ENCODE results near the gene IGFBP2.

The IGFBP2 gene

DNA sequence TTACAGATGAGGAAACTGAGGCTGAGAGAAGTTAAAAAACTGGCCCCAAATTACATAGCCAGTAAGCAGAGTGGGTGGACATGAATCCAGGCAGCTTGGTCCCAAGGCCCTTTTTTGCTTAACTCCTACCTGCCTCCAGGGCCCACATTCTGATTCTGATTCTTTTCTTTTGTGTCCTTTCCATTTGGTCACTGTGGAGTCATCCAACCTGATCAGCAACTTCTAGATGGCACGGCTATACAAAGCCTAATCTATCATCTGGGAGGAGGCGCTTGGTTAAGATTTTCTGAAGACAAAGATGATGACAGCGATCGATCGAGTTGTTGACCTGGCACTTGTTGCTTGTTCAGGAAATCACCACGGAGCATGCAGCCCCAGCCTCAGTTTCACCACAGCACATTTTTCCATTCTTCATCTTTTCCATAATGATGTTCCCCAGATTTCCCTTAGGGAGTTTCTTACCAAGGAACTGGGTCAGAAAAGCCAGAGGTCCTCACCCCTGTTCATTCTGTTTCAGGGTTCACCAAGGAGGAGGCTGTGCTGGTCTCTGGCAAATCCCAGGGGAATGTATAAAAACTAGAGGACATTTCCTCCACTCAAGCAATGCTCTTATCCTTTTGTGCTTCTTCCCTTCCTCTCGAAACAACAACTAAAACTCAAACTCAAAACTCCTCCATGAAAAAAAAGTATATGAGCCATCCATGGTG is 6.9 kb upstream of the IGFBP2 start:
- DNase-seq (ENCODE audit: low spot score in 2 of 2) (no peak), ATAC-seq (no peak)
- H3K36me3 Mint-ChIP-seq = no peaks in the 10 kb centered on the region
- H3K27ac Mint-ChIP-seq = no peak overlapping the region
- no peaks in the 10 kb centered on the region for H3K9me3 Mint-ChIP-seq
- no peaks in the 10 kb centered on the region for H3K4me1 Mint-ChIP-seq
- H3K4me3 Mint-ChIP-seq = no peak overlapping the region

DNA sequence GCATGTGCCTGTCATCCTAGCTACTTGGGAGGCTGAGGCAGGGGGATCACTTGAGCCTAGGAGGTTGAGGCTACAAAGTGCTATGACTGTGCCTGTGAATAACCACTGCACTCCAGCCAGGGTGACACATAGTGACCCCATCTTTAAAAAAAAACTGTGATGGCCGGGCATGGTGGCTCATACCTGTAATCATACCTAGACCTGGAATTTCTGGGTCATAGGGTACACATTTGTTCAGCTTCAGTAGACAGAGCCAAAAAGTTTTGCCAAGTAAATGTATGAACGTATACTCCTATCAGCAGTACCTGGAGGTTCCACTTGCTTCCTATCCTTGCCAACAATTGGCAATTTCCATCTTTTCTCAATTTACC is 6.4 kb upstream of the IGFBP2 start:
- no peaks in the 10 kb centered on the region for H3K4me1 Mint-ChIP-seq
- no peak overlapping the region for H3K4me3 Mint-ChIP-seq
- no peak overlapping the region for H3K27ac Mint-ChIP-seq
- ATAC-seq = no peak
- no peaks in the 10 kb centered on the region for H3K9me3 Mint-ChIP-seq
- DNase-seq (ENCODE audit: low spot score in 2 of 2) = no peak
- no peaks in the 10 kb centered on the region for H3K36me3 Mint-ChIP-seq

DNA sequence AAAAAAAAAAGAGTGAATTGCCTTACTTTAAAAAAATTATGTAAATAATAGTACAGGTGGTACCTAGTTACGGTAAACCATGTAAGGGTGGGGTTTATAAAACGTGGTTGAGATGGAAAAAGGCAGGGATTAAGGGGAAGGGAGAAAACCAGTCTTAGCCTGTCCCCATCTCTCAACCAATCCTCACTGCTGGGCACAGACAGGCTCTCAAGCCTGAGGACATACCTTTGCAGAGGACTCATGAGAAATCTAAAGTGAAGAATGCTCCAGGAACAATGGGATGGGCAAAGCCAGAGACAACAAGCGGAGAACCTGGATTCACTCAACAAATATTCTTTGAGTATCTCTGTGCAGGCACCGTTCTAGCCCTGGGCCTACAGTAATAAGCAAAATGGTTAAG is 3.4 kb upstream of the IGFBP2 start:
- Mint-ChIP-seq H3K9me3 (no peaks in the 10 kb centered on the region), H3K4me3 (no peak overlapping the region), H3K36me3 (no peaks in the 10 kb centered on the region), H3K4me1 (peaks cover 16% of the 10 kb centered on the region), H3K27ac (no peak overlapping the region)
- no peak for ATAC-seq
- no peak for DNase-seq (ENCODE audit: low spot score in 2 of 2)

DNA sequence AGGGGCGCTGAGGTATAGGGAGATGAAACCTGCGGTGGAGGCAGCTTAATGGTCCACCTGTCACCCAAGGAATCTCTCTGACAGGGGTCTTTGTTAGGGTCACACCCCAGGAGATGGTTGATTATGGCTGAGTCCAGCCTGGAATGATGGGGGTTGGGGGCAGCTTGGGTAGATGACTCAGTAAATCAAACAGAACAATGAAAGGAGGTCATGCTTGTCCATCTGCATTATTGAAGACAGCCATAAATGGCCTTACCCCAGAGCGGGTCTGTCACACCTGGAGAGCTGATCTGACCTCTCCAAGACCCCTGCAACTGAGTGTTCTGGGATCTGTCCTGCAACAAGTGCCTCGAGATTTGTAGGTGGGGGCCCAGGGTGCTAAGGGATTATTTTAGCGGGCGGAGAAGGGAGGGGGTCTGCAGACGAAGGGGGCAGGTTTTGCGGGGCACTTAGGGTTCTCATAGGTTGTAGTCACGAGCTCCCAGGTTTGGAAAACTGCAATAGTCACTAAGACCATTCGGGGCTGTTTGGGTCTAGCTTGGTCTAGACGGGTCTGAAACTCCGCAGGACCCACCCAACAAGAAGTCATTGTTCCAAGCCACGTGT is 771 bp upstream of the IGFBP2 start:
- ATAC-seq (no peak), DNase-seq (ENCODE audit: low spot score in 2 of 2) (no peak)
- no peaks in the 10 kb centered on the region for H3K36me3 Mint-ChIP-seq
- no peaks in the 10 kb centered on the region for H3K9me3 Mint-ChIP-seq
- peaks cover 21% of the 10 kb centered on the region for H3K4me1 Mint-ChIP-seq
- H3K27ac Mint-ChIP-seq = no peak overlapping the region
- peak overlapping the region; percentile 71 for H3K4me3 Mint-ChIP-seq

DNA sequence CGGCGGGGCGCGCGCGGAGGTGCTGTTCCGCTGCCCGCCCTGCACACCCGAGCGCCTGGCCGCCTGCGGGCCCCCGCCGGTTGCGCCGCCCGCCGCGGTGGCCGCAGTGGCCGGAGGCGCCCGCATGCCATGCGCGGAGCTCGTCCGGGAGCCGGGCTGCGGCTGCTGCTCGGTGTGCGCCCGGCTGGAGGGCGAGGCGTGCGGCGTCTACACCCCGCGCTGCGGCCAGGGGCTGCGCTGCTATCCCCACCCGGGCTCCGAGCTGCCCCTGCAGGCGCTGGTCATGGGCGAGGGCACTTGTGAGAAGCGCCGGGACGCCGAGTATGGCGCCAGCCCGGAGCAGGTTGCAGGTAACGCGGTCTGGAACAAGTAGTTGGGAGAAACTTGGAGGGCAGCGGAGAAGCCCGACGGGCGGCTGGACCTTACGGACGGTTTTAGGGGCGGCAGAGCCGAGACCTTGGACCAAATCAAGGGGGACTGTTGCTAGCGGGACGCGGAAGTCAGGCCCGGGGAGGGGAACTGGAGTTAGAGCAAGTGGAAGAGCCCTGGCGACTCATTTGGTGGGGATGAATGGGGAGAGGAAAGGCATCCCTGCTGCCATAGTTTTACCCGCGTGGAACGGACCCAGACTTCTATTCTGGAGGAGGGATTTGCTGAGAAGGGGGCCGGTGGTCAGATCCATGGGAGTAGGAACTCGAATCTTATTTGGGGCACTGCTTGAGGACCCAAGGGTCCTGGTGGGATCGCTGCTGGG is 573 bp downstream of the IGFBP2 start:
- H3K4me1 Mint-ChIP-seq = peaks cover 21% of the 10 kb centered on the region
- peak; percentile 27 for ATAC-seq
- no peaks in the 10 kb centered on the region for H3K36me3 Mint-ChIP-seq

DNA sequence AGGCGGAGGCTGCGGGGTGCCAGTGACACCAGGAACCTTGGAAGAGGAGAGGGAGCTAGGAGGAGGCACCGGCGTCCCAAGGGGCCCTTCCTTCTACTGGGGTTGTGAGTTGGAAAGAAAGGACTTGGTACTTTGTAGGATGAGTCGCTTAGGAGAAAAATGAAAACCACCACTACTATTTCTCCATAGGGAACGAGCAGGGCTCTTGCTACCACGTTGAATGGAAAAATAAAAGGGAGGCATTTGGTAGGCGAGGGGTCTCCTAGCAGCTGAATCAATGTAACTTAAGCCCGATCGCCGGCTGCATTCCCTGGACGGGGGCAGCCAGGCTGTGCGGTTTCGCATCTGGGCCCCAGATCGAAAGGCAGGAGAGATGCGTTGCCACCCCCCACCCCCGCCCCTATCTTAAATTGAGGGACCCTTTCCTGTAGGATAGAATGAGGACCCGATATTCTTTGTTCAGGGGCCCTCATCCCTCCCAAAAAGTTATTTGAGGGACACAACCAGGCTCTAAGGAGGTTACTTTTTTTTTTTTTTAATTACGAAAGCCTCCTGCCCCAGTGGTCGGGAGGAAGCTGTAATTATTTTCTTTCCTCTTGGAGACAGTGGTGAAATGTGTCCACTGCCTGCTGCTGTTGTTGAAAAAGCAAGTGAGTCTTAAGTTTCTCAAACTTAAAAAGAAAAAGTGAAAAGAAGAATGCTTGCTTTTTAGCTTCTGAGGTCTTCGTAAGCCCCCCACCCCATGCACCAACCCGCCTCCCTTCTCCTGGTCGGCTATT is 1.3 kb downstream of the IGFBP2 start:
- no peak overlapping the region for H3K27ac Mint-ChIP-seq
- H3K4me3 Mint-ChIP-seq = peak overlapping the region; percentile 68
- H3K4me1 Mint-ChIP-seq = peaks cover 21% of the 10 kb centered on the region
- H3K9me3 Mint-ChIP-seq = no peaks in the 10 kb centered on the region
- H3K36me3 Mint-ChIP-seq = no peaks in the 10 kb centered on the region
- ATAC-seq = no peak
- no peak for DNase-seq (ENCODE audit: low spot score in 2 of 2)

More for the DNA sequence above, 573 bp downstream of the IGFBP2 start:
- H3K27ac Mint-ChIP-seq = no peak overlapping the region
- no peaks in the 10 kb centered on the region for H3K9me3 Mint-ChIP-seq
- peak in 1 of 2 donors; percentile 50 for DNase-seq (ENCODE audit: low spot score in 2 of 2)
- H3K4me3 Mint-ChIP-seq = peak overlapping the region; percentile 68

DNA sequence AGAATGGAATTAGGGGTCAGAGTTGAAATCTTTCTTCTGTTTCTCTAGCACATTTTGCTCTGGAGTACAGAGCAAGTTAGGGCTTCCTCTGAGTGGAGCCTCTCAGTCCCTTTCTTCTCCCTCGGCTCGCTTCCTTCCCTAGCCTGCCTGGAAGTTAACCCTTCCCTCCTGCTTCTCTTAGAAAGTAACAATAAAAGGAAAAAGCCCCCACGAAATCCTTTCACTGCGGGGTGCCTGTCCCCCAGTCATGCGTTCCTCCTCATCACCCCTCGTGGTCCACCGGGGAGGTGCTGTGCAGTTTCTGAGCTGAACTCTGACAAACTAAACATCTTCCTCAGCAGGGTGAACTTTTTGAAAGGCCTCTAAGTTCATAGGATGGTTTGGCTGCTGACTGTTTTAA is 2.0 kb downstream of the IGFBP2 start:
- Mint-ChIP-seq H3K4me3 (peak overlapping the region; percentile 68), H3K27ac (no peak overlapping the region), H3K9me3 (no peaks in the 10 kb centered on the region), H3K36me3 (no peaks in the 10 kb centered on the region), H3K4me1 (peaks cover 21% of the 10 kb centered on the region)
- DNase-seq (ENCODE audit: low spot score in 2 of 2) (no peak), ATAC-seq (no peak)

DNA sequence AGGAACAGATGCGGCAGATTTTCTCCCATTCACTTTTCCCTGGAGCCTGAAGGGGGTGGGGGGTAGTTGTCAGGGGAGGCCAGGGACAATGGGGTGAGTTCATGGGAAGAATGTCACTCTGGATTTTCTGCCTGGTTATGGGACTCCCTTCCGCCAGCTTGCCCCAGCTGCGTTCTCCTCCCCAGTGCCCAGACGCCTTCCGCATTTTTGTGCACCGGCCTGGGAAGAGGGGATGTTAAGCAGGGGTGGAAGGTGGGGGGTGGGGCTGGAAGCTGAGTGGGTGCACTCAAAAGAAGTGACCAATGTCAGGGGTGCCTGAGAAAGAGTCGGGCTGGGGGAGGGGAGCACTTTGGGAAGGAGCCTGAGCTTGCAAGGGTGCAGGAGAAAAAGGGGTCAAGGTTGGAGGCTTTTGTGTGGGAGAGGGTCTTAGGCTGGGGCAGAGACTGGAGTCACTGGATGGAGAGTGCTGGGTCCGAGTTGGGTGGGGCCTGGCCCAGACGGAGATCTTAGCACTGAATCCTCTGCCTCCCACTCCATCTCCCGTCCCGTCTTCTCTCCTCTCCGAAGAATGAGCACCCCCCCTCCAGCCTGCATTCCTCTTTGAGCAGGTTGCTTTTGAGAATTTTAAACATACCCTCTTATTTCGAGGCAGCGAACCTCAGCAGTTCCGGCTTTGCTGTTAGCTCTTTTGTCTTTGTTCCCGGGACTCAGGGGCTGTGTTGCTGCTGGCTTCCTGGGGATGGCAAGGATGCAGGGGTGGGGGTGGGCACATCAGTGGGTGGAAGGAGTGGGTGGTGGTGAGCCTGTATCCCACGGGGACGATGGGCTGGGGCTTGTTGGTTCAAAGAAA is 2.7 kb downstream of the IGFBP2 start:
- Mint-ChIP-seq H3K4me1 (peaks cover 21% of the 10 kb centered on the region), H3K27ac (no peak overlapping the region), H3K9me3 (no peaks in the 10 kb centered on the region), H3K4me3 (peak overlapping the region; percentile 68), H3K36me3 (no peaks in the 10 kb centered on the region)
- DNase-seq (ENCODE audit: low spot score in 2 of 2) = no peak
- no peak for ATAC-seq

DNA sequence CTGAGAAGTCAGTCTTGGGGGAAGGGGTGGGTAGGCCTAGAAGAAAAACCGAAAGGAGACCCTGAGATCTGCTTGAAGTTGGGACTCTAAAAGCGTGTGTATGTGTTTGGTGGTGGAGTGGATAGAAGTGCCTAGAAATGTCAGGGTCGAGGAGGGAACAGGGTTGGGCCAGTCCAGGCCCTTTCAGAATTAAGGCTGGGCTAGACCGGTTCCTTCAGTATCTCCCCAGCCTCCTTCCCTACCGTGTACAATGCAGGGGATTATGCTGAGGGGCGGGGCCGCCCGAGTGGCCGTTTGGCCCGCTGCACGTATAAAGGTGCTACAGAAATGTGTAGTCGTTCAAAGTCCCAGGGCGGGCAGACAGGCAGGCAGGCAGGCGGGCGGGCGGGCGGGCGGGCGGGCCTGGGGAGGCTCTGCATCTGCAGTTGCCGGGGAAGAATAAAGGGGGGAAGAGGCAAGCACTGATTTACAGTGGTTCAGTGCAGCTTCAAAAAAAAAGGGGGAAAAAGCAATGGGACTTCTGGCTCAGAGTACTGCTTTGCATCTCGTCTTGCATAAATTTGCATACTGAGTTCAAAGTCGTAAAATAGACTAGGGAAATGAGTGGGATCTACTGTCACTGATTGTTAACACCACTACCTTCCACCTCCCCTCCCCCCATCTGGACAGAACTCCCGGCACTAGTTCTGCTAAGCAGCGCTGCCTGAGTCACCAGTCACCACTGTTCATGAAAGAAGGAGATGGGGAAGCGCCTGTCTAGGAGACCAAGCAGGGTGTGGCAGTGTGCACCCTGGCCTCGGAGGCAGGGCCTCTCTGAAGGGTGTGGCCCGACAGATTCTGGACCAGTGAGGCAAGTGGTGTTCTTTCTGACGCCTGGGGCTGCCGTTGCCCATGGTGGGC is 3.6 kb downstream of the IGFBP2 start:
- Mint-ChIP-seq H3K4me3 (no peak overlapping the region), H3K9me3 (no peaks in the 10 kb centered on the region), H3K27ac (no peak overlapping the region), H3K36me3 (no peaks in the 10 kb centered on the region), H3K4me1 (peaks cover 21% of the 10 kb centered on the region)
- no peak for DNase-seq (ENCODE audit: low spot score in 2 of 2)
- no peak for ATAC-seq

DNA sequence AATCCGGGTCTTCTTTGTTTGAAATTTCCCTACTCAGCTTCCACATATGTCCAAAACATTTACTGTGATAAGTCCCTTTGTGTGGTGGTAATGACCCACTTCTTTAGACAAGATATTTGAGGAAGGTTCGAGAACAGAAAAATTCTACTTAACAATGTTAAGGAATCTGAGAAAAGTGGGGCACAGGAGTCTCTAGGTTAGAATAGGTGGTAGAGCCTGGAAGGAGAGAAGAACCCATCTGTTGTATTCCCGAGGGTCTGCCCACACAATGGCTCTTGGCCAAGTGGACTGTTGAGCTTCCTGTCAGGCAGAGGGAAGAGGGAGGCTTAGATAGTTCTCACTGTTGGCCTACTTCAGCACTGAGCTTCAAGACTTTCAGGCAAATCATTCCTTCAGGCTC is 4.3 kb downstream of the IGFBP2 start:
- no peak overlapping the region for H3K4me3 Mint-ChIP-seq
- H3K27ac Mint-ChIP-seq = no peak overlapping the region
- no peaks in the 10 kb centered on the region for H3K9me3 Mint-ChIP-seq
- ATAC-seq (no peak), DNase-seq (ENCODE audit: low spot score in 2 of 2) (no peak)
- H3K4me1 Mint-ChIP-seq = peaks cover 20% of the 10 kb centered on the region
- no peaks in the 10 kb centered on the region for H3K36me3 Mint-ChIP-seq

DNA sequence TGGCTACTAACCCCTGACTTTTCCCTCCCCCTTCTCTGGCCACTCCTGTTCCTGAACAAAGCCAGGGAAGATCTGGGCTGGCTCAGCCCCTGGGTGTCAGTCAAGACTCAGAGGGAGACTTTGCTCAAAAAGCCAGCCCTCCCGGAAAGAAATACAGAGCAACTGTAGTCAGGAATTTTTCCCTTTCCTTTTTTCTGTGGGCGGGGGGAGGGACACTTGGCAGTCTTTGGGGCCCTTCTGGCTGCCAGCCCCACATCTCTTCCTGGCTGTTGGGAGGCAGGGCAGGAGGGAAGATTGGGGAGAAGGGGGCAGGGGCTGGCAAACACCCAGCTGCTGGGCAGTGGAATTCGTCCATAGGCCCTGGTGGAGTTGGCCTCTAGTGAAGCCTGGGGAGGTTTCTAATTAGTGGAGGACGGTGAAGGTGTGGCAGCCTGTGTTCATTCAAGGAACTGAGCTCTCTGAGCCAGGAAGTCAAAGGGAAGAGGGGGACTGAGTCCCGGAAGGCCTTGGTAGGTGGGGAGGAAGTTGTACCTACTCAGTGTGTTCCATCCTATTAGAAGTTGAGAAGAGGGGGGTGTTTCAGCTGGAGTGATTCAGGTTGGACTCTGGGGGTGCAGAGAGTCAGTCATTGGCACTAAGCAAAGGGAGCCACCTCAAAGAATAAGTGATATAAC is 10.9 kb downstream of the IGFBP2 start:
- no peaks in the 10 kb centered on the region for H3K9me3 Mint-ChIP-seq
- no peak overlapping the region for H3K27ac Mint-ChIP-seq
- ATAC-seq = no peak
- no peak for DNase-seq (ENCODE audit: low spot score in 2 of 2)
- H3K36me3 Mint-ChIP-seq = no peaks in the 10 kb centered on the region
- no peaks in the 10 kb centered on the region for H3K4me1 Mint-ChIP-seq
- no peak overlapping the region for H3K4me3 Mint-ChIP-seq

DNA sequence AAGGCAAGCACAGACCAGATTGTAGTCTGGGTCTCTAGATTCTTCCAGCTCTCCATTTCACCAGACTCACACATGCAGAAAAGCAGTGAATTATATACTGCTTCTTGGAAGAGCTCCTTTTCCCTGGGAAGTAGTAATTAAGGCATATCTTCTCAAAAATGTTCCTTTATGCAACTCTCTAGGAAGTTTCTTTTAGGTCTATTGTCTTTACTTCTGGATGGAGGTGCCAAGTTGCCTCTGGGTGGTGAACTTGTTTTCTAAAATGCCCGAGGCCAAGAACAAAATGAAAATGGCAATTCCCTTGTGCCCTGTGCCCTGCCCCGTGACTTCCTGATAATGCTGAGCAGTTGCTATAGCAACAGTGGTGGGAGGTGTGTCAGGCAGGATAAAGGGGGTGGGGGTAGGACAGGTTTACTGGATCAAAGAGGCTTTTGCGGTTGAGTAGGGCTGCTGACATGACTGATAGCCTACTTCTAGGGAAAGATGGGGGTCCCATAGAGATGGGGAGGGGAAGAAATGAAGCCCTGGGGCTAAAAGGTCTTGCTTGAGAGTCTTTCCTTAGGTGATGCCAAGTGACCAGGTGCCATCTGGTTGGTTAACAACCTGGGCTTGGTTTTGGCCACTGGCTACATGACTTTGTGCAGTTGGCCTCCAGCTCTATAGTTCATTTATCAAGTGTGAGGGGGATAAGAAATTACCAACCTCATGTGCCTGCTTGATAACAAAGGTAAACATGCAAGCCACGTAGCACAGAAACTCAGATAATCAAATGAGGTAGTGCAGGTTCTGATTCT is 11.8 kb downstream of the IGFBP2 start:
- no peaks in the 10 kb centered on the region for H3K4me1 Mint-ChIP-seq
- DNase-seq (ENCODE audit: low spot score in 2 of 2) (no peak), ATAC-seq (no peak)
- H3K4me3 Mint-ChIP-seq = no peak overlapping the region
- no peaks in the 10 kb centered on the region for H3K36me3 Mint-ChIP-seq
- H3K9me3 Mint-ChIP-seq = no peaks in the 10 kb centered on the region
- no peak overlapping the region for H3K27ac Mint-ChIP-seq

DNA sequence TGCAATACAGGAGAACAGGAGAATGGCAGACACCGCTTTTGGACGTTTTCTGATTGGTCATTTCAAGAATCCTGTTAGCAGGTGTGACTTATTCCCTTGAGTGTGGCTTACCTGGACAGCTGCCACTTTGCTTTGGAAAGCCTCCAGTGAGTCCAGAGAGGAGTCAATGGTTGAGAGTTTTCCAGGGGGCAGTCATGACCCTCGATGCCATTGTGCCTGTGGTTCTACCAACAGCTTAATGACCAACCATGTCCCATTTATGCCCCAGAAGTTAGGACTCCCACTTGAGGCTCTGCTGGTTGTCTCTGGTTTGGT is 12.4 kb downstream of the IGFBP2 start:
- no peak overlapping the region for H3K27ac Mint-ChIP-seq
- no peak overlapping the region for H3K4me3 Mint-ChIP-seq
- ATAC-seq = no peak
- no peaks in the 10 kb centered on the region for H3K4me1 Mint-ChIP-seq
- DNase-seq (ENCODE audit: low spot score in 2 of 2) = no peak
- H3K9me3 Mint-ChIP-seq = no peaks in the 10 kb centered on the region
- H3K36me3 Mint-ChIP-seq = no peaks in the 10 kb centered on the region
